Suppressor macrophage (primary cell): Measurements from ENCODE around the gene MFSD2B.

ENCODE experiments used
- DNase-seq, 4 experiments: peaks; one replicate each; pipeline ENCODE4 v3.0.0-alpha.2; 2020 to 2022

MFSD2B gene

GRCh38 chr2:24052951-24053350, 43.1 kb downstream of the MFSD2B start:
- no peak for DNase-seq

- no peak for DNase-seq
Observed at GRCh38 chr2:24054366-24055010, 44.6 kb downstream of the MFSD2B start.

GRCh38 chr2:24055750-24056149, 45.9 kb downstream of the MFSD2B start:
- DNase-seq = no peak

GRCh38 chr2:24058564-24059271, 48.8 kb downstream of the MFSD2B start:
- DNase-seq = peak; percentile 30 to 57 (median 50)

- no peak for DNase-seq
Observed at GRCh38 chr2:24065341-24065740, 55.5 kb downstream of the MFSD2B start.

- DNase-seq = no peak
Observed at GRCh38 chr2:24072259-24072658, 62.4 kb downstream of the MFSD2B start.

- DNase-seq = no peak
Observed at GRCh38 chr2:24073816-24074215, 63.9 kb downstream of the MFSD2B start.

- no peak for DNase-seq
Observed at GRCh38 chr2:24075259-24075658, 65.4 kb downstream of the MFSD2B start.
